Gastroesophageal sphincter (tissue), 4 donors: ENCODE measurements around the gene LTBP2. TPM values are rescaled to one million over a fixed set of nuclear protein-coding genes. Genes with fewer than 3 reads are reported as not detected.

Source experiments
- ATAC-seq: fragments of 150-250 bp; one replicate; pipeline ENCODE4 v1.9.1; 2016; ENCODE audit warnings: mild to moderate bottlenecking, moderate library complexity
- H3K27ac ChIP-seq, 4 donors: fragments of 200-600 bp; sonication (generic) in 3 of 4; 1 replicate in 3 of 4; 2 replicates in 1 of 4; pipeline ENCODE4 v1.5.1; 2016 to 2019
- H3K27me3 ChIP-seq: fragments of 200-600 bp; sonication (generic); one replicate; pipeline ENCODE4 v1.5.1; 2019
- H3K36me3 ChIP-seq, 2 donors: fragments of 200-600 bp; sonication (generic); one replicate each; pipeline ENCODE4 v1.5.1; 2019; ENCODE audit warnings: control low read depth in 1 of 2
- H3K4me1 ChIP-seq, 3 donors: fragments of 200-600 bp; sonication (generic); 1 replicate in 2 of 3; 2 replicates in 1 of 3; pipeline ENCODE4 v1.5.1; 2016 to 2019; ENCODE audit warnings: control low read depth in 2 of 3
- H3K4me3 ChIP-seq, 2 donors: fragments of 200-600 bp; sonication (generic); one replicate each; pipeline ENCODE4 v1.5.1; 2019; ENCODE audit warnings: mild to moderate bottlenecking in 1 of 2, moderate library complexity in 1 of 2
- H3K9me3 ChIP-seq, 3 donors: fragments of 200-600 bp; sonication (generic); one replicate each; pipeline ENCODE4 v1.5.1; 2017 to 2019; ENCODE audit warnings: control low read depth in 2 of 3
- CTCF ChIP-seq, 4 experiments: fragments of 200-600 bp in 2 of 4; fragments of 450-650 bp in 2 of 4; sonication (generic) in 1 of 4; IDR thresholded peaks; one replicate each; pipeline ENCODE4 v1.5.1; 2017 to 2019; ENCODE audit warnings: antibody characterized with exemption in 4 of 4, mild to moderate bottlenecking in 2 of 4, moderate library complexity in 2 of 4
- EP300 ChIP-seq: sonication (generic); formaldehyde crosslinking; IDR thresholded peaks from one replicate; pipeline ENCODE4 v1.6.1; 2017; ENCODE audit warnings: antibody characterized with exemption, mild to moderate bottlenecking
- POLR2A ChIP-seq, 2 donors: fragments of 450-650 bp; IDR thresholded peaks; one replicate each; pipeline ENCODE4 v1.6.1; 2017; ENCODE audit warnings: antibody characterized with exemption in 2 of 2, mild to moderate bottlenecking in 2 of 2, moderate library complexity in 1 of 2
- POLR2AphosphoS5 ChIP-seq: sonication (generic); formaldehyde crosslinking; IDR thresholded peaks from one replicate; pipeline ENCODE4 v1.6.1; 2017; ENCODE audit warnings: antibody characterized with exemption
- WGBS, 2 donors: methylation state at CpG; one replicate each; pipeline ENCODE4 v1.1.5; 2018; ENCODE audit warnings: low coverage in 1 of 2; 5-methylcytosine and 5-hydroxymethylcytosine counted together
- total RNA-seq, 4 donors: library from RNA; depleted of rRNA; stranded (reverse); fragments of >200 nt; gene quantifications; one replicate each; pipeline ENCODE4 v1.1.0, GENCODE V29; 2016

LTBP2 gene
- total RNA-seq, 4 donors from 2014 or later: 45.9 to 158 (median 88.4) TPM

- no peaks in the 10 kb centered on the region for H3K36me3 ChIP-seq
- ATAC-seq: no peak
- TF ChIP-seq EP300 (no peak), POLR2AphosphoS5 (no peak), POLR2A (IDR thresholded peaks at IDR 0.05) (no peak), CTCF (IDR thresholded peaks at IDR 0.05) (no peak)
- H3K27me3 ChIP-seq: peaks cover 17% of the 10 kb centered on the region
- H3K4me3 ChIP-seq: no peak overlapping the region
- no peaks in the 10 kb centered on the region for H3K9me3 ChIP-seq
- no peak overlapping the region for H3K27ac ChIP-seq
- WGBS, 2 donors: 81 to 91% methylated on average over 10 to 12 of the region's 14 CpGs
- peaks cover 0 to 72% (median 18%) of the 10 kb centered on the region in 3 donors for H3K4me1 ChIP-seq
These were observed 3.7 kb upstream of the LTBP2 start for GRCh38 chr14:74615735-74616134.

- no peak for TF ChIP-seq CTCF (IDR thresholded peaks at IDR 0.05)
- no peak for TF ChIP-seq POLR2AphosphoS5
- TF ChIP-seq EP300: no peak
- TF ChIP-seq POLR2A (IDR thresholded peaks at IDR 0.05): no peak
- 76 to 80% methylated on average over 2 to 6 of the region's 8 CpGs for WGBS, 2 donors
These were observed 2.8 kb upstream of the LTBP2 start for GRCh38 chr14:74614508-74615495.

GRCh38 chr14:74613211-74613914 is 1.3 kb upstream of the LTBP2 start:
- no peak for ATAC-seq
- no peak overlapping the region for H3K27ac ChIP-seq

More at GRCh38 chr14:74614508-74615495, 2.8 kb upstream of the LTBP2 start:
- ATAC-seq: no peak
- H3K4me3 ChIP-seq: no peak overlapping the region
- H3K36me3 ChIP-seq: no peaks in the 10 kb centered on the region
- H3K27me3 ChIP-seq: peaks cover 17% of the 10 kb centered on the region
- H3K27ac ChIP-seq: no peak overlapping the region
- peaks cover 0 to 72% (median 18%) of the 10 kb centered on the region in 3 donors for H3K4me1 ChIP-seq
- H3K9me3 ChIP-seq: no peaks in the 10 kb centered on the region

GRCh38 chr14:74612350-74613021 is 449 bp upstream of the LTBP2 start:
- no peak for TF ChIP-seq POLR2AphosphoS5
- TF ChIP-seq CTCF (IDR thresholded peaks at IDR 0.05): peak in 3 of 4 experiments; percentile 76 to 92 (median 84)
- peak overlapping the region; percentile 30 to 61 for H3K4me3 ChIP-seq
- H3K36me3 ChIP-seq: no peaks in the 10 kb centered on the region
- peaks cover 17% of the 10 kb centered on the region for H3K27me3 ChIP-seq
- H3K9me3 ChIP-seq: no peaks in the 10 kb centered on the region
- peak overlapping the region in 3 of 4 donors; percentile 38 to 77 (median 71) for H3K27ac ChIP-seq
- WGBS, 2 donors: 5% methylated on average over 17 of the region's 69 CpGs; no CpG with 5 or more reads in 1 of the 2 donors
- peaks cover 0 to 62% (median 8%) of the 10 kb centered on the region in 3 donors for H3K4me1 ChIP-seq
- peak; percentile 90 for ATAC-seq

More at GRCh38 chr14:74613211-74613914, 1.3 kb upstream of the LTBP2 start:
- no peaks in the 10 kb centered on the region for H3K9me3 ChIP-seq
- peak overlapping the region in 1 of 2 donors; percentile 61 for H3K4me3 ChIP-seq
- TF ChIP-seq CTCF (IDR thresholded peaks at IDR 0.05) (no peak), EP300 (no peak), POLR2A (IDR thresholded peaks at IDR 0.05) (no peak), POLR2AphosphoS5 (no peak)
- no peaks in the 10 kb centered on the region for H3K36me3 ChIP-seq
- peaks cover 17% of the 10 kb centered on the region for H3K27me3 ChIP-seq
- peaks cover 0 to 71% (median 11%) of the 10 kb centered on the region in 3 donors for H3K4me1 ChIP-seq
- WGBS, 2 donors: 65 to 67% methylated on average over 2 to 4 of the region's 16 CpGs
